Measurements from ENCODE around the gene CDK4.

- TF ChIP-seq CTCF (IDR thresholded peaks at IDR 0.05) (no peak), POLR2A (IDR thresholded peaks at IDR 0.05) (no peak), EP300 (IDR thresholded peaks at IDR 0.05) (no peak)
Observed at GRCh38 chr12:57769594-57769993, 17.5 kb upstream of the CDK4 start.

All from tibial nerve (tissue), 4 donors.